Measurements from ENCODE around the gene C17orf67. TPM values are rescaled to one million over a fixed set of nuclear protein-coding genes. Genes with fewer than 3 reads are reported as not detected.

C17orf67 gene
- total and polyA plus RNA-seq, 2 of the 8 experiments (the other 6 are each of a cell fraction or from before 2014, with no cell fraction given), result 0.67 to 2.2 TPM

DNA sequence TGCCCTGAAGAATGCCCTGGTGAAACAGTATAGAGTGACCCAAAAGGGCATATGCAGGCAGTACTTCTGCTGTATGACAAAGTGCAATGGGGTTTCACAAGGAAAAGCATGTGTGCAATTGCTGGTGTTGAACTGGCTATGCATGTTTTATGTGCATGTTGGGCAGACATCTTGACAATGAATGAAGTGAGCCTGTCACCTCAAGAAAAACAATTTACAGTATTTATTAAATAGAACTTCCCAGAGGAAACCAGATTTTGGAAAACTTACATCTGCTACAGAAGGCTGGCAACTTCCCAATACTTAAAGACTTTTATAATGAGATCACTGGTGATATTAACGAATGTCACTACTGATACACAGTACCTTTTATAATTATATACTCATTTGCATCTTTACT, 30.6 kb downstream of the C17orf67 start:
- Histone ChIP-seq H3K4me2 (ENCODE audit: insufficient read depth in 1 of 2, low read depth in 2 of 2, low read length in 2 of 2) (no peak overlapping the region), H2AFZ (ENCODE audit: low read length) (no peak overlapping the region), H2BK15ac (ENCODE audit: low read length) (no peak overlapping the region), H3K18ac (ENCODE audit: extremely low read depth, low read length) (no peak overlapping the region), H3K79me2 (ENCODE audit: control insufficient read depth in 1 of 2, insufficient read depth in 2 of 2, low read length in 2 of 2) (no peaks in the 10 kb centered on the region), H2BK12ac (ENCODE audit: low read depth, low read length) (no peak overlapping the region), H4K5ac (ENCODE audit: insufficient read length, low read depth, low read length) (no peak overlapping the region), H3K9ac (replicated peaks in 1 of 4; ENCODE audit: extremely low read depth in 1 of 4, low read depth in 3 of 4, low read length in 3 of 4) (no peak overlapping the region), H4K8ac (ENCODE audit: extremely low read depth, insufficient read depth, low read length) (no peak overlapping the region), H3K27me3 (replicated peaks in 1 of 4; ENCODE audit: control insufficient read depth in 3 of 4, extremely low read depth in 1 of 4, insufficient read depth in 3 of 4, low read length in 3 of 4) (no peaks in the 10 kb centered on the region), H3K36me3 (ENCODE audit: control insufficient read depth in 2 of 4, insufficient read depth in 4 of 4, low read length in 3 of 4) (no peaks in the 10 kb centered on the region), H3K9me3 (ENCODE audit: insufficient read depth in 2 of 2, low read depth in 1 of 2, low read length in 1 of 2) (no peaks in the 10 kb centered on the region), H4K20me1 (replicated peaks in 1 of 2; ENCODE audit: control insufficient read depth in 1 of 2, insufficient read depth in 2 of 2, low read length in 2 of 2) (no peaks in the 10 kb centered on the region), H4K91ac (replicated peaks; ENCODE audit: insufficient read length, low read length) (no peak overlapping the region), H3K23ac (ENCODE audit: insufficient read length) (no peak overlapping the region), H2AK5ac (ENCODE audit: low read depth, low read length) (no peak overlapping the region), H3K4ac (replicated peaks; ENCODE audit: insufficient read length, low read depth, low read length) (no peak overlapping the region), H2BK20ac (ENCODE audit: low read length) (no peak overlapping the region), H3K4me1 (replicated peaks in 1 of 4; ENCODE audit: control insufficient read depth in 3 of 4, insufficient read depth in 4 of 4, low read length in 3 of 4) (peaks cover 0 to 3% (median 0%) of the 10 kb centered on the region in 4 experiments; a peak in 3 of 7 replicates), H3K14ac (ENCODE audit: insufficient read length) (no peak overlapping the region), H2BK5ac (ENCODE audit: low read depth, low read length) (no peak overlapping the region), H3K23me2 (ENCODE audit: low read depth, low read length) (0 out of 2 replicates have a peak, but pooled peaks cover 2% of the 10 kb centered on the region), H3K27ac (ENCODE audit: low read depth, low read length) (no peak overlapping the region), H3K4me3 (ENCODE audit: extremely low read depth in 1 of 4, insufficient read depth in 2 of 4, low read depth in 3 of 4, low read length in 4 of 4) (no peak overlapping the region), H3K56ac (replicated peaks; ENCODE audit: insufficient read length, low read depth, low read length) (no peak overlapping the region), H2BK120ac (replicated peaks; ENCODE audit: low read depth, low read length) (no peak overlapping the region), H3K79me1 (ENCODE audit: low read depth, low read length) (no peaks in the 10 kb centered on the region)
- CTCF ChIA-PET (ENCODE audit: partially characterized antibody), result no interaction called here
- 92% methylated on average over 1 of the region's 1 CpG; no CpG with 5 or more reads in 1 of the 2 experiments for WGBS, 2 experiments (ENCODE audit: extremely low coverage in 1 of 2, insufficient coverage in 1 of 2, insufficient read length in 1 of 2, insufficient replicate concordance in 2 of 2, low coverage in 1 of 2, low lambda C conversion rate in 2 of 2, missing lambda C conversion rate in 1 of 2)
- POLR2A ChIA-PET (ENCODE audit: partially characterized antibody), result interaction anchor here (1.4 kb wide), 1 partner anchor 17 kb away, joined by 3 read pairs; no protein-coding TSS in a partner anchor
- FAIRE-seq, result no peak
- no peak for DNase-seq (ENCODE audit: low read depth in 1 of 2, low spot score in 2 of 2)
- TF ChIP-seq BACH1 (IDR thresholded peaks at IDR 0.05; ENCODE audit: low read length) (no peak), CBX8 (IDR thresholded peaks at IDR 0.05; ENCODE audit: borderline replicate concordance, low read depth, low read length) (no peak), JUND (IDR thresholded peaks at IDR 0.05; ENCODE audit: low read length) (no peak), CTBP2 (IDR thresholded peaks at IDR 0.05; ENCODE audit: borderline replicate concordance, insufficient read depth, insufficient read length, low read length) (no peak), CHD1 (IDR thresholded peaks at IDR 0.05; ENCODE audit: low read depth, low read length) (no peak), SP2 (IDR thresholded peaks at IDR 0.05; ENCODE audit: low read length) (no peak), SP1 (IDR thresholded peaks at IDR 0.05; ENCODE audit: low read depth, low read length) (no peak), SIN3A (conservative IDR thresholded peaks at IDR 0.05 in 1 of 2, IDR thresholded peaks at IDR 0.05 in 1 of 2; ENCODE audit: low read depth in 1 of 2, low read length in 2 of 2) (no peak), EP300 (IDR thresholded peaks at IDR 0.05; ENCODE audit: borderline replicate concordance in 1 of 2, low read depth in 2 of 2, low read length in 2 of 2) (no peak), CREB1 (IDR thresholded peaks at IDR 0.05) (no peak), NANOG (IDR thresholded peaks at IDR 0.05; ENCODE audit: insufficient read depth, low read depth, low read length, poor library complexity, severe bottlenecking) (no peak), RFX5 (IDR thresholded peaks at IDR 0.05; ENCODE audit: borderline replicate concordance, low read depth, low read length) (no peak), HDAC6 (IDR thresholded peaks at IDR 0.05; ENCODE audit: low read depth, low read length) (no peak), BCL11A (IDR thresholded peaks at IDR 0.05; ENCODE audit: low read depth in 2 of 2, low read length in 2 of 2) (no peak)

Measured in H1 (cell line).